Neural cell (in vitro differentiated cells): ENCODE results near the gene IER5L. TPM values are rescaled to one million over a fixed set of nuclear protein-coding genes. Genes with fewer than 3 reads are reported as not detected.

Experiments
- H2AFZ ChIP-seq: fragments of 200-600, 300-800 bp; sonication (generic), shearing (Covaris generic); 2 replicates; pipeline ENCODE4 v1.6.0; 2014; ENCODE audit warnings: low read depth, mild to moderate bottlenecking, antibody characterized with exemption, low read length, moderate library complexity
- H3F3A ChIP-seq: fragments of 200-600 bp; shearing (Covaris generic); 2 replicates; pipeline ENCODE4 v1.6.1; 2016; ENCODE audit warnings: mild to moderate bottlenecking, moderate library complexity, mixed read lengths, antibody characterized with exemption, low read length; ENCODE audit not compliant: insufficient read depth, poor library complexity, severe bottlenecking
- H3K27ac ChIP-seq: fragments of 200-600, 300-800 bp; sonication (generic), shearing (Covaris generic); 2 replicates; pipeline ENCODE4 v1.5.1; 2014; ENCODE audit warnings: mild to moderate bottlenecking, low read length, moderate library complexity
- H3K27me3 ChIP-seq: fragments of 300-800, 200-600 bp; sonication (generic), shearing (Covaris generic); 2 replicates; pipeline ENCODE4 v1.6.0; 2014; ENCODE audit warnings: mild to moderate bottlenecking, low read depth, low read length, moderate library complexity; ENCODE audit not compliant: insufficient read depth
- H3K36me3 ChIP-seq: fragments of 300-800, 200-600 bp; sonication (generic), shearing (Covaris generic); 2 replicates; pipeline ENCODE4 v1.5.1; 2014; ENCODE audit warnings: mild to moderate bottlenecking, antibody characterized with exemption, low read length, moderate library complexity; ENCODE audit not compliant: insufficient read depth
- H3K4me2 ChIP-seq: fragments of 300-800, 200-600 bp; sonication (generic), shearing (Covaris generic); 2 replicates; pipeline ENCODE4 v1.6.0; 2014; ENCODE audit warnings: mild to moderate bottlenecking, low read length
- H3K4me3 ChIP-seq: fragments of 300-800, 200-600 bp; sonication (generic), shearing (Covaris generic); 2 replicates; pipeline ENCODE4 v1.5.1; 2014; ENCODE audit warnings: mild to moderate bottlenecking, low read length, moderate library complexity
- H3K79me2 ChIP-seq: fragments of 200-600 bp; shearing (Covaris generic); replicated peaks from 2 replicates; pipeline ENCODE4 v1.6.0; 2014; ENCODE audit warnings: mild to moderate bottlenecking, low read length, moderate library complexity; ENCODE audit not compliant: insufficient read depth
- H3K9ac ChIP-seq: fragments of 300-800, 200-600 bp; sonication (generic), shearing (Covaris generic); 2 replicates; pipeline ENCODE4 v1.6.1; 2016; ENCODE audit warnings: mild to moderate bottlenecking, low read length, mixed read lengths
- H3K9me2 ChIP-seq: fragments of 200-600 bp; shearing (Covaris generic); 2 replicates; pipeline ENCODE4 v1.6.1; 2016; ENCODE audit warnings: mild to moderate bottlenecking, low read length, mixed read lengths; ENCODE audit not compliant: insufficient read depth
- H3K9me3 ChIP-seq: fragments of 200-600, 300-800 bp; sonication (generic), shearing (Covaris generic); 2 replicates; pipeline ENCODE4 v1.6.1; 2016; ENCODE audit warnings: mild to moderate bottlenecking, mixed run types, low read length, moderate library complexity, mixed read lengths
- H4K20me1 ChIP-seq: fragments of 200-600 bp; shearing (Covaris generic); 2 replicates; pipeline ENCODE4 v1.6.1; 2016; ENCODE audit warnings: mild to moderate bottlenecking, mixed run types; ENCODE audit not compliant: insufficient read depth
- CTCF ChIP-seq: fragments of 450-650 bp; IDR thresholded peaks from 2 replicates; pipeline ENCODE4 v1.5.1; 2014; ENCODE audit warnings: antibody characterized with exemption, mild to moderate bottlenecking, moderate library complexity; ENCODE audit not compliant: poor library complexity, severe bottlenecking
- EP300 ChIP-seq: fragments of 450-650 bp; conservative IDR thresholded peaks from 2 replicates; pipeline ENCODE4 v1.6.1; 2014; ENCODE audit warnings: antibody characterized with exemption, mild to moderate bottlenecking, moderate library complexity; ENCODE audit not compliant: poor library complexity, severe bottlenecking
- EZH2 ChIP-seq: fragments of 200-600, 300-800 bp; shearing (Covaris generic), sonication (generic); IDR thresholded peaks from 2 replicates; pipeline ENCODE4 v1.6.1; 2014; ENCODE audit warnings: antibody characterized with exemption, low read length, borderline replicate concordance, mild to moderate bottlenecking; ENCODE audit not compliant: insufficient read depth, poor library complexity, severe bottlenecking
- MXI1 ChIP-seq: fragments of 450-650 bp; conservative IDR thresholded peaks from 2 replicates; pipeline ENCODE4 v1.6.1; 2014; ENCODE audit warnings: antibody characterized with exemption, mild to moderate bottlenecking; ENCODE audit not compliant: poor library complexity, severe bottlenecking
- POLR2AphosphoS5 ChIP-seq: IDR thresholded peaks from 2 replicates; pipeline ENCODE4 v1.6.1; 2012
- RAD21 ChIP-seq: fragments of 450-650 bp; conservative IDR thresholded peaks from 2 replicates; pipeline ENCODE4 v1.6.1; 2014; ENCODE audit warnings: antibody characterized with exemption, mild to moderate bottlenecking, moderate library complexity
- REST ChIP-seq: IDR thresholded peaks from 2 replicates; pipeline ENCODE4 v1.6.1; 2012; ENCODE audit warnings: borderline replicate concordance
- SMC3 ChIP-seq: fragments of 450-650 bp; conservative IDR thresholded peaks from 2 replicates; pipeline ENCODE4 v1.6.1; 2014; ENCODE audit warnings: antibody characterized with exemption, mild to moderate bottlenecking, moderate library complexity; ENCODE audit not compliant: poor library complexity
- TAF1 ChIP-seq: IDR thresholded peaks from 2 replicates; pipeline ENCODE4 v1.6.1; 2012; ENCODE audit warnings: low read depth
- polyA plus RNA-seq: library from polyadenylated mRNA; depleted of rRNA; stranded (reverse); fragments of >200 nt; gene quantifications from 2 replicates; pipeline ENCODE4 v1.2.3, GENCODE V29; 2014

The IER5L gene
- polyA plus RNA-seq, 1 donor from 2014 or later = 20.8 TPM

- H3F3A ChIP-seq = no peaks in the 10 kb centered on the region
- no peaks in the 10 kb centered on the region for H3K27me3 ChIP-seq
- H3K9me3 ChIP-seq = no peaks in the 10 kb centered on the region
- TF ChIP-seq REST (no peak), SMC3 (no peak), EZH2 (no peak), CTCF (no peak), POLR2AphosphoS5 (no peak), MXI1 (no peak), TAF1 (no peak), EP300 (no peak), RAD21 (no peak)
- H3K36me3 ChIP-seq = no peaks in the 10 kb centered on the region
- no peaks in the 10 kb centered on the region for H3K79me2 ChIP-seq
- no peak overlapping the region for H3K9ac ChIP-seq
- no peak overlapping the region for H2AFZ ChIP-seq
- H4K20me1 ChIP-seq = no peaks in the 10 kb centered on the region
- H3K27ac ChIP-seq = no peak overlapping the region
- H3K4me3 ChIP-seq = no peak overlapping the region
- no peaks in the 10 kb centered on the region for H3K9me2 ChIP-seq
- no peak overlapping the region for H3K4me2 ChIP-seq
Observed at GRCh38 chr9:129154866-129155477, 23.1 kb downstream of the IER5L start.

GRCh38 chr9:129151469-129151868 lies 26.6 kb downstream of the IER5L start:
- TF ChIP-seq CTCF = no peak
- Histone ChIP-seq H3K79me2 (no peaks in the 10 kb centered on the region), H3K36me3 (no peaks in the 10 kb centered on the region), H3K27me3 (no peaks in the 10 kb centered on the region), H3K9me3 (no peaks in the 10 kb centered on the region), H2AFZ (no peak overlapping the region), H3K9me2 (no peaks in the 10 kb centered on the region), H3K4me3 (no peak overlapping the region), H3K27ac (no peak overlapping the region), H3F3A (no peaks in the 10 kb centered on the region), H3K4me2 (no peak overlapping the region), H3K9ac (no peak overlapping the region), H4K20me1 (no peaks in the 10 kb centered on the region)
